Liver (tissue), 9 donors: ENCODE results near the gene YTHDF2. TPM values are rescaled to one million over a fixed set of nuclear protein-coding genes. Genes with fewer than 3 reads are reported as not detected.

Experiments
- DNase-seq: peaks from one replicate; pipeline ENCODE4 v3.0.0-alpha.2; 2017; ENCODE audit warnings: low spot score
- H3K27ac ChIP-seq, 2 donors: one replicate each; pipeline ENCODE4 v1.7.0; 2013; ENCODE audit warnings: inconsistent platforms in 2 of 2, low read length in 2 of 2, control low read depth in 1 of 2, low read depth in 1 of 2, mild to moderate bottlenecking in 1 of 2
- H3K27me3 ChIP-seq, 4 donors: one replicate each; pipeline versions ENCODE4 v1.6.1 to v1.7.0; 2013; ENCODE audit warnings: low read length in 3 of 4, inconsistent platforms in 1 of 4, mild to moderate bottlenecking in 1 of 4, moderate library complexity in 1 of 4; ENCODE audit not compliant: control insufficient read depth in 4 of 4, insufficient read depth in 4 of 4
- H3K36me3 ChIP-seq, 4 donors: one replicate each; pipeline versions ENCODE4 v1.6.1 to v1.7.0; 2013; ENCODE audit warnings: low read length in 3 of 4, mild to moderate bottlenecking in 3 of 4, low read depth in 1 of 4, moderate library complexity in 1 of 4; ENCODE audit not compliant: control insufficient read depth in 4 of 4, insufficient read depth in 3 of 4
- H3K4me1 ChIP-seq, 4 donors: one replicate each; pipeline versions ENCODE4 v1.6.1 to v1.7.0; 2013; ENCODE audit warnings: low read length in 3 of 4, mild to moderate bottlenecking in 3 of 4, moderate library complexity in 1 of 4; ENCODE audit not compliant: control insufficient read depth in 4 of 4, insufficient read depth in 4 of 4
- H3K4me3 ChIP-seq, 3 donors: one replicate each; pipeline versions ENCODE4 v1.6.1 to v1.7.0; 2013; ENCODE audit warnings: low read length in 3 of 3, control low read depth in 1 of 3, low read depth in 1 of 3, mild to moderate bottlenecking in 1 of 3
- H3K9ac ChIP-seq, 2 donors: one replicate each; pipeline ENCODE4 v1.7.0; 2013; ENCODE audit warnings: low read length in 2 of 2, mild to moderate bottlenecking in 2 of 2, moderate library complexity in 2 of 2, control low read depth in 1 of 2, low read depth in 1 of 2
- H3K9me3 ChIP-seq, 4 donors: one replicate each; pipeline versions ENCODE4 v1.6.1 to v1.7.0; 2013; ENCODE audit warnings: low read length in 3 of 4; ENCODE audit not compliant: control insufficient read depth in 4 of 4
- ATF3 ChIP-seq: IDR thresholded peaks from 2 replicates; pipeline ENCODE4 v1.6.1; 2016; ENCODE audit warnings: antibody characterized with exemption
- EGR1 ChIP-seq, 2 donors: IDR thresholded peaks; 2 replicates each; pipeline ENCODE4 v1.6.1; 2016 to 2018; ENCODE audit warnings: antibody characterized with exemption in 2 of 2, low read depth in 2 of 2
- FOXA1 ChIP-seq: IDR thresholded peaks from 2 replicates; pipeline ENCODE4 v1.6.1; 2016; ENCODE audit warnings: antibody characterized with exemption
- FOXA2 ChIP-seq: IDR thresholded peaks from 2 replicates; pipeline ENCODE4 v1.6.1; 2016; ENCODE audit warnings: antibody characterized with exemption
- GABPA ChIP-seq, 2 donors: IDR thresholded peaks in 1 of 2; conservative IDR thresholded peaks in 1 of 2; 2 replicates each; pipeline ENCODE4 v1.6.1; 2016; ENCODE audit warnings: antibody characterized with exemption in 2 of 2, mild to moderate bottlenecking in 1 of 2, moderate library complexity in 1 of 2
- HNF4G ChIP-seq: IDR thresholded peaks from 2 replicates; pipeline ENCODE4 v1.6.1; 2016; ENCODE audit warnings: antibody characterized with exemption
- JUND ChIP-seq, 2 donors: IDR thresholded peaks; 2 replicates each; pipeline ENCODE4 v1.6.1; 2016; ENCODE audit warnings: antibody characterized with exemption in 2 of 2
- MAX ChIP-seq: IDR thresholded peaks from 2 replicates; pipeline ENCODE4 v1.6.1; 2016; ENCODE audit warnings: antibody characterized with exemption
- NR2F2 ChIP-seq: IDR thresholded peaks from 2 replicates; pipeline ENCODE4 v1.6.1; 2016; ENCODE audit warnings: antibody characterized with exemption
- RAD21 ChIP-seq, 2 donors: IDR thresholded peaks; 2 replicates each; pipeline ENCODE4 v1.6.1; 2016; ENCODE audit warnings: antibody characterized with exemption in 2 of 2, mild to moderate bottlenecking in 2 of 2
- REST ChIP-seq: IDR thresholded peaks from 2 replicates; pipeline ENCODE4 v1.6.1; 2016; ENCODE audit warnings: antibody characterized with exemption, mild to moderate bottlenecking
- RXRA ChIP-seq, 2 donors: IDR thresholded peaks; 2 replicates each; pipeline ENCODE4 v1.6.1; 2017 to 2018; ENCODE audit warnings: antibody characterized with exemption in 2 of 2, mild to moderate bottlenecking in 1 of 2
- SP1 ChIP-seq: IDR thresholded peaks from 2 replicates; pipeline ENCODE4 v1.6.1; 2018; ENCODE audit warnings: antibody characterized with exemption, mild to moderate bottlenecking
- TAF1 ChIP-seq: conservative IDR thresholded peaks from 2 replicates; pipeline ENCODE4 v1.6.1; 2016; ENCODE audit warnings: antibody characterized with exemption, mild to moderate bottlenecking
- YY1 ChIP-seq: IDR thresholded peaks from 2 replicates; pipeline ENCODE4 v1.6.1; 2016; ENCODE audit warnings: antibody characterized with exemption, mild to moderate bottlenecking
- ZBTB33 ChIP-seq: IDR thresholded peaks from 2 replicates; pipeline ENCODE4 v1.6.1; 2016; ENCODE audit warnings: antibody characterized with exemption
- WGBS: extraction: QIAGEN DNeasy Blood & Tissue Kit; methylation state at CpG from one replicate; pipeline ENCODE4 v1.1.7; 2013; 5-methylcytosine and 5-hydroxymethylcytosine counted together
- polyA plus RNA-seq, 2 donors: library from polyadenylated mRNA; stranded (reverse) in 1 of 2; unstranded in 1 of 2; fragments of 200-250 nt in 1 of 2; fragments of >200 nt in 1 of 2; fragmentation: Nextera tagmentation in 1 of 2; extraction: Ambion mirVana in 1 of 2; gene quantifications; one replicate each; pipeline versions ENCODE4 v1.2.1 to v1.2.3, GENCODE V29; 2013 to 2015
- total RNA-seq, 2 donors: library from RNA; depleted of rRNA; stranded (reverse); fragments of >200 nt; gene quantifications; one replicate each; pipeline ENCODE4 v1.2.3, GENCODE V29; 2014
- donor health status: healthy.
- donor health status: healthy.
- donor health status: healthy.
- donor health status: healthy.
- donor health status: healthy.

YTHDF2 gene
- total and polyA plus RNA-seq, 4 donors, result 21.1 to 37.9 (median 29.9) TPM

- Histone ChIP-seq H3K4me3 (no peak overlapping the region), H3K4me1 (peaks cover 1 to 22% (median 10%) of the 10 kb centered on the region in 4 donors), H3K27ac (no peak overlapping the region), H3K36me3 (peaks cover 21 to 47% (median 33%) of the 10 kb centered on the region in 4 donors), H3K27me3 (no peaks in the 10 kb centered on the region), H3K9ac (no peak overlapping the region), H3K9me3 (no peaks in the 10 kb centered on the region)
- 79% methylated on average over 4 of the region's 4 CpGs for WGBS
- no peak for TF ChIP-seq TAF1
- no peak for TF ChIP-seq NR2F2
- no peak for TF ChIP-seq RAD21 (IDR thresholded peaks at IDR 0.05)
- no peak for TF ChIP-seq EGR1 (IDR thresholded peaks at IDR 0.05; ENCODE audit: low read depth in 2 of 2)
- no peak for TF ChIP-seq RXRA (IDR thresholded peaks at IDR 0.05)
- no peak for TF ChIP-seq HNF4G
- TF ChIP-seq MAX, result no peak
- no peak for DNase-seq
Observed at GRCh38 chr1:28744184-28744583, 7.4 kb downstream of the YTHDF2 start.

- Histone ChIP-seq H3K9me3 (no peaks in the 10 kb centered on the region), H3K4me3 (no peak overlapping the region), H3K27me3 (no peaks in the 10 kb centered on the region), H3K9ac (no peak overlapping the region), H3K36me3 (peaks cover 19 to 42% (median 32%) of the 10 kb centered on the region in 4 donors), H3K4me1 (peaks cover 3 to 12% (median 5%) of the 10 kb centered on the region in 4 donors), H3K27ac (no peak overlapping the region)
- TF ChIP-seq FOXA1 (no peak), RXRA (IDR thresholded peaks at IDR 0.05) (no peak), TAF1 (no peak), SP1 (no peak), GABPA (IDR thresholded peaks at IDR 0.05 in 1 of 2, conservative IDR thresholded peaks at IDR 0.05 in 1 of 2) (no peak), REST (no peak), JUND (IDR thresholded peaks at IDR 0.05) (no peak), FOXA2 (no peak), EGR1 (IDR thresholded peaks at IDR 0.05; ENCODE audit: low read depth in 2 of 2) (no peak), MAX (no peak), RAD21 (IDR thresholded peaks at IDR 0.05) (no peak), YY1 (no peak), ZBTB33 (no peak), ATF3 (no peak), NR2F2 (no peak)
- WGBS, result 98% methylated on average over 6 of the region's 6 CpGs
- DNase-seq, result no peak
Observed at GRCh38 chr1:28745653-28746173, 9.0 kb downstream of the YTHDF2 start.
